Measurements from ENCODE around the gene ANKRD33B. TPM values are rescaled to one million over a fixed set of nuclear protein-coding genes. Genes with fewer than 3 reads are reported as not detected.

The ANKRD33B gene
- total RNA-seq, 2 experiments from 2014 or later = 22.9 to 23.2 TPM

DNA sequence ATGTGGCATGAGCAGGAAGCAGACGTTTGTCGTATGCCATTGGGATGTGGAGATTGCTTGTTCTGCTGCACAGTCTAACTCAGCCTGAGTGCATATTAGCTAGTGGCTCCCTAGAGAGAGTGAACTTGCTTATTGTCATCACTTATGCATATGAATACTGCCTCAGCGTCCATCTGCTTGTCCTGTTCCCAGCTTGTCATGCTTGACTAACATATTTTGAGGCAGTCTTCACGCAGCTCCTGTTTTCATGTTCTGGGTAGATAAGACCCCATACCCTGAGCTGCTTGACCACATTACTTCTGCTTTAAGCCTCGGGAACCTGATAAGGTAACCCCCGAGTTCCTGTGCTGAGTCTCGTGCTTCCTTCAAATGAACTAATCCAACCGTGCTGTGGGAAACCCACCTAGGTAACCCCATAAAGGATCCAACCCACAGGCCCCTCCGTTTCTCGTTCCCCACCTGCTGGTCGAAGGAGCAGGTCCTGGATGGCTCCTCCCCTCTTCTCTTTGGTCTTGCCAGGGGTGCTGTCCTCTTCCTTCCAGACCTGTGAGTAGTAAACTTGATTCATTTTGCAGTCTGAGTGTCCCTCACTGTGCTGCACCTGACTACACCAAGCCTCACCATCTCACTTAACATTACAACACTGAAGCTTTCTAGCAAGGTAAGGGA is 25.0 kb downstream of the ANKRD33B start:
- ChIA-PET POLR2A (no interaction called here), CTCF (interaction anchor here (1.2 kb wide), 1 partner anchor 20 kb away, joined by 3 read pairs; no protein-coding TSS in a partner anchor)

DNA sequence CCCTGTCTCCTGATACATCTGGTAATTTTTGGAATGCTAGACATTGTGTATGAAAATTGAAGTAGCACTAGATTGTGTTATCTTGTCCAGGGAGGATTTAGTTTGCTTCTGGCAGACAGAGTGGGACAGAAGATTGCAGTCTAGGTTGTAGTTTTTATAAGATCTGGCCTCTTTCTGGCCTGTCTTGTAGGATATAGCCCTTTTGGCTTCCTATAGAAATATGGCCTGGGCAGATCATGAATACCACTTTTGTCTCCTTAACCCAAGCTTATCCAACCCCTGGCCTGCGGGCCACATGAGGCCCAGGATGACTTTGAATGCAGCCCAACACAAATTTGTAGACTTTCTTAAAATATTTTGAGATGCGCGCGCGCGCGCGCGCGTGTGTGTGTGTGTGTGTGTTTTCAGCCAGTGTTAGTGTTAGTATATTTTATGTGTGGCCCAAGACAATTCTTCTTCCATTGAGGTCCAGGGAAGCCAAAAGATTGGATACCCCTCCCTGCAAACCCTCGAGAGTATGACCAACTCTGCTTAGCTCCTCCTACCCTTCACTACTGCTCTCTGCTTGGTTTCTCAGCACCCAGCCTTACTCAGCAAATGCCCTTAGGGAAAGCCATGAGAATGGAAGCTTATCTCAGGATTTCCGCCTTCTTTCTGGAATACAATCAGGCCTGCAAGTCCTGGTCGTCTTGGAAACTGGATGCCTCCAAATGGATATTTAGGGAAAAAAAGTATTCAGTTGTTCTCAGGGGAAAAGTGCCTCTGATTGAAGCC is 26.5 kb downstream of the ANKRD33B start:
- ChIA-PET POLR2A (no interaction called here), CTCF (interaction anchor here (0.5 to 1.1 kb wide), 2 partner anchors 12 to 233 kb away, joined by 4 read pairs; no protein-coding TSS in a partner anchor)

DNA sequence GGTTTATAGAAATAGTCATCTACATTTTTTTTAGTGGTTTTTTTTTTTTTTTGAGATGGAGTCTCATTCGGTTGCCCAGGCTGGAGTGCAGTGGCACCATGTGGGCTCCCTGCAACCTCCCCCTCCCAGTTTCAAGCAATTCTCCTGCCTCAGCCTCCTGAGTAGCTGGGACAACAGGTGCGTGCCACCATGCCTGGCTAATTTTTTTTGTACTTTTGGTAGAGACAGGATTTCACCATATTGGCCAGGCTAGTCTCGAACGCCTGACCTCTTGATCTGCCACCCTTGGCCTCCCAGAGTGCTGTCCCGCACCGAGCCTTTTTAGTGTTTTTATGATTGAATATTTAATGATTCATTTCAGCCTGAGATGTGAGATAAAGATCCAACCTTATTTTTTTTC is 27.3 kb downstream of the ANKRD33B start:
- CTCF ChIA-PET = no interaction called here

DNA sequence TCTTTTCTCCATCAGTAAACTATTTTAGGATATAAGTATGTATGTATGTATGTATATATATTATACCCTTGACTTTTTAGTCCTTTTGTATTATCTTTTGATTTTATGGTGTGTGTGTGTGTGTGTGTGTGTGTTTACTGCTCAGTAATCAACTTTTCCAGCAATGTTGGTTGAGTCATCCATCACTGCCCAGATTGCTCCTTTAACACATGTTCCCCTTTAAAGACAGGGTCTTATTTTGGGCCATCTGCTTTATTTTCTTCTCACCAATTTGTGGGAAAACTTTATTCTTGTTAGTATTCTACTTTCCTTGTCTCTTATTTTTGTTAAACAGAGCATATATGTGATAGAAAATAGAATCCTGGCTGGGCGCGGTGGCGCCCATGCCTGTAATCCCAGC is 28.1 kb downstream of the ANKRD33B start:
- POLR2A ChIA-PET = interaction anchor here (0.7 kb wide), 1 partner anchor 108 kb away, joined by 3 read pairs; no protein-coding TSS in a partner anchor
- CTCF ChIA-PET = no interaction called here

More for the DNA sequence above, 27.3 kb downstream of the ANKRD33B start:
- POLR2A ChIA-PET = no interaction called here

DNA sequence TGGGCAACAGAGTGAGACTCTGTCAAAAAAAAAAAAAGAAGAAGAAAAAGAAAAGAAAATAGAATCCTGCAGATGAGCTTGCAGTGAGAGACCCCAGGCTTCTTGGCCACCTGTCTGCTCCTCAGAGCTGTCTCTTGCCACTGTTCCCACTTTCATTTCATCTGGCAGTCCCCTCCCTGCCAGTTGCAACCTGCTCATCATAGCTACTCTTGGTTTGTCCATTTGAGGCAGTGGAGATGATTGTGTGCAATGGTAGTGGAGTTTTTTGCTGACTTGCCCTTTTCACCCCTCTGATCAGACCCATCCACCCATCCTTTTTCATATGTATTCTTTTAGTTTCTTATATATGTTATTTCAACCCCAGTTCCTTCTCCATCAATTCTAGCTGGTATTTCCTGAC is 28.7 kb downstream of the ANKRD33B start:
- ChIA-PET POLR2A (interaction anchor here (0.7 kb wide), 1 partner anchor 108 kb away, joined by 3 read pairs; no protein-coding TSS in a partner anchor), CTCF (no interaction called here)

DNA sequence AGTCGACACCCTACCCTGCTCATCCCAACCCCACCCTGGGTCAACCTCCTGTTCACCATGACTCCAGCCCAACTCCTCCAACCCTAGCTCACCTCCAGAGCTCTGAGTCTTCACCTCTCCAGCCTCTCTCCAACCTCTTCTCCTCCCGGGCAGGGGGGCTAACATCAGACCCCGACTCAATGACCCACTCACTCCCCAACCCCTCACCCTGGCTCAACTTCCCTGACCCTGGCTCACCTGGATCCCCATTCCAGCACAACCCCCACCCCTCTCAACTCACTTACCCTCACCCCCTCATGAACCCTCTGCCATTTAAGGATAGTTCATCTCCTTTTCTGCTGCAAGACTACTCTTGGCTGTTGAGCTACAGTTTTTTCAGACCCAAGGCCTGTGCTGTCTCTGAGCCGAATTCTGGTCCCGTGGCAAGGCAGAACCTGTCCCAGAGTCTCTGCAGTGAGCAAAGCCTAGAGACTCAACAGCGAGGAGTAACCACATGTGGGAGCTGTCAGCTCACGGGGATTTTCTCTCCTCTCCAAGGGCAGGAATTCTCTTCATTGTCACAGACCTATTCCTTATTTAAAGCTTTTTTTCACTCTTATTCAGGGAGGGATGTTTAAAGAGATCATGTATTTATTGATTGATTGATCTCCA is 29.8 kb downstream of the ANKRD33B start:
- CTCF ChIA-PET = no interaction called here
- POLR2A ChIA-PET = interaction anchor here (0.6 to 0.7 kb wide), 2 partner anchors 14 to 34 kb away, joined by 6 to 11 read pairs; no protein-coding TSS in a partner anchor

DNA sequence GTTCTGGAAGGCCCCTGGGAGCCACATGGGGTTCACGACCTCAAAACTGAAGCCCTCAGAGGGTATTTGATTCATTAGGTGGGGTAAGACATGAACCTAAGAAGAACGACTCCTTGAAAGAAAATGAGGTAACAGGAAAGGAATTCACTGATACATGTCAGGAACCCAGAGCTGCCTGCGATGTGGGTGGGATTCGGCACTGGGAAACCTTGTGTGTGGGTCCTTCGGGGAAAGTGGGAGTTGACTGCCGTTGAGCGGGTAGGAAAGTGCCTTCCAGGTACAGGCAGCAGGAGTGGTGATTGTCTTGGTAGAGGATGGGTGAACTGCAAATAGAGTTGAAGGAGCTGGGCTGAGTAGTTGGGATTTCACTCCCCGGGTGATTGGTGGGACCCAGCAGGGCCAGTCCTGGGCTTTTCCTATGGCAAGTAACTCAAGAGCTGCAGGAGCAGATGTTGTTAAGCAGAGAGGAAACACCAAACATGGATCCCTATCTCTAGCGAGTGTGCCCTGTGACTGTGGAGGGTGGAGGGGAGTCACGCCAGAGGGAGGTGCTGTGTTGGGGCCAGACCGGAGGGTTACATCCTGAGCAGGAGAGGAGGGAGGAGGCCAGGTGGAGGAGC is 30.8 kb downstream of the ANKRD33B start:
- ChIA-PET POLR2A (no interaction called here), CTCF (no interaction called here)

DNA sequence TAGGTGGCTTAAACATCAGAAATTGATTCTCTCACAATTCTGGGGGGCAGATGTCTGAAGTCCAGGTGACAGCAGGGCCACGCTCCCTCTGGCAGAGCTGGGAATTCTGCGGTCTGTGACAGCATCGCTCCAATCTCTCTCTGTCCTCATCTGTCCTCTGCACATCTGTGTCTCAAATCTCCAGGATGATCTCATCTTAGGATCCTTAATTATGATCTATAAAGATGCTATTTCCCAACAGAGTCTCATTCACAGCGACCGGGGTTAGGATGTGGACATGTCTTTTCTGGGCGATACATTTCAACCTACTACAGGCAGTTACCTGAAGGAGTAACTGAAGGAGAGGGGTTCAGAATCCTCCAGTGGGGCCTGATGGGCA is 31.4 kb downstream of the ANKRD33B start:
- POLR2A ChIA-PET = no interaction called here
- CTCF ChIA-PET = no interaction called here

DNA sequence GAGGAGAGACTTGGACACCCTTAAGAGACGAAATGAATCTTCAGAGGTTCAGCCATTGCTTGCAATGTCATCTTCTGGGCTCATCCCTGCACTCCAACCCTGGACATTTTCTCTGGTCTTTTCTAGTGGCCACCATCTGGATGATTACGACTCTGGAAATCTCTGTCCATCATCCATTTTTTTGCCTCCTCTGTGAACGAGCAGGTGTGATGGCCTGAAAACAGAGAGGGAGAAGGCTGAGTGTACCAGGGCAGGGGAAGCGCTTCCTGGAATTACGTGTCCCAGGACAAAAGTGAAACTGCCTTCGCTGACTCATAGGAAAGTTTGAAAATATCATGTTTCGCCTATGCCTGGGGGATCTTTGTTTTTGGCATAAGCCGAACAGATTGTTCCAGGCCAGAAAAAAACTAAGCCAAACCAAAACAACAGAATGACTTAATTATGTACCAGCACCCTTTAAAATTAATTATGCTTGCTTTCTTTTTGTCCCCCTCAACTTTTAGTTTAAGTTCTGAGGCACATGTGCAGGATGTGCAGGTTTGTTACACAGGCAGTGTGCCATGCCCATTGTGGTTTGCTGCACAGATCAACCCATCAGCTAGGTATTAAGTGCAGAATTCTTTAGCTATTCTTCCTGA is 31.9 kb downstream of the ANKRD33B start:
- ChIA-PET POLR2A (interaction anchor here (0.8 kb wide), 1 partner anchor 37 kb away, joined by 3 read pairs; no protein-coding TSS in a partner anchor), CTCF (no interaction called here)

DNA sequence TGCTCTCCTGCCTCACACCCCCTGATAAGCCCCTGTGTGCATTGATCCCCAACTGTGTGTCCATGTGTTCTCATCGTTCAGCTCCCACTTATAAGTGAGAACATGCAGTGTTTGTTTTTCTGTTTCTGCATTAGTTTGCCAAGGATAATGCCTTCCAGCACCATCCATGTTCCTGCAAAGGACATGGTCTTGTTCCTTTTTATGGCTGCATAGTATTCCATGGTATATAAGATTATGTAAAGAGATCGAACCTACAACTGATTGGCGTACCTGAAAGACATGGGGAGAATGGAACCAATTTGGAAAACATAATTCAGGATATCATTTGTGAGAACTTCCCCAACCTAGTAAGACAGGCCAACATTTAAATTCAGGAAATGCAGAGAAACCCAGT is 32.4 kb downstream of the ANKRD33B start:
- POLR2A ChIA-PET = interaction anchor here (0.8 kb wide), 1 partner anchor 36 kb away, joined by 3 read pairs; no protein-coding TSS in a partner anchor
- CTCF ChIA-PET = no interaction called here

DNA sequence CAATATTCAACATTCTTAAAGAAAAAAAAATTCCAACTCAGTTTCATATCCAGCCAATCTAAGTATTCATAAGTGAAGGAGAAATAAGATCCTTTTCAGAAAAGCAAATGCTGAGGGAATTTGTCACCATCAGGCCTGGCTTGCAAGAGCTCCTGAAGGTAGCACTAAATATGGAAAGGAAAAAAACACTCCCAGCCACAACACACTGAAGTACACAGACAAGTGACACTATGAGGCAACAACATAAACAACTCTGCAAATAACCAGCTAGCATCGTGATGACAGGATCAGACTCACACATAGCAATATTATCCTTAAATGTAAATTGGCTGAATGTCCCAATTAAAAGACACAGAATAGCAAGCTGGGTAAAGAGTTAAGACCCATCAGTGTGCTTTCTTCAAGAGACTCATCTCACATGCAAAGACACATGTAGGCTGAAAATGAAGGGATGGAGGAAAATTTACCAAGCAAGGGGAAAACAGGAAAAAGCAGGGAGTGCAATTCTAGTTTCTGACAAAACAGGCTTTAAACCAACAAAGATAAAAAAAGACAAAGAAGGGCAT is 33.1 kb downstream of the ANKRD33B start:
- ChIA-PET POLR2A (interaction anchor here (0.8 kb wide), 1 partner anchor 35 kb away, joined by 3 read pairs; no protein-coding TSS in a partner anchor), CTCF (interaction anchor here (0.5 kb wide), 1 partner anchor 47 kb away, joined by 3 read pairs; no protein-coding TSS in a partner anchor)

DNA sequence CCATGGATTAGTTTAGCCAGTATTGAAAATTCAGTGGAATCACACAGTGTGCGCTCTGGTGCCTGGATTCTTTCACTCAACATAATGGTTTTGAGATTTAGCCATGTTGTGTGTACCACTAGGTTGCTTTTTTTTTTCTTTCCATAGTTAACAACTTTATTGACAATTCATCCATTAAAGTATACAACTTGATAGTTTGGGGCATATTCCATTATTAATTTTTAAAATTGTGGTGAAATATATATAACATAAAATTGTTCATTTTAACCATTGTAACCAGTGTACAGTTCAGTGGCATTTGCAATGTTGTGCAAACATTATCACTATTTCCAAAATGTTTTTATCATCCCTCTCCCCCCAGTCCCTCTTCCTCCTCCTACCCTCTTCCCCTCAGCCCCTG is 35.2 kb downstream of the ANKRD33B start:
- POLR2A ChIA-PET = no interaction called here
- CTCF ChIA-PET = no interaction called here

DNA sequence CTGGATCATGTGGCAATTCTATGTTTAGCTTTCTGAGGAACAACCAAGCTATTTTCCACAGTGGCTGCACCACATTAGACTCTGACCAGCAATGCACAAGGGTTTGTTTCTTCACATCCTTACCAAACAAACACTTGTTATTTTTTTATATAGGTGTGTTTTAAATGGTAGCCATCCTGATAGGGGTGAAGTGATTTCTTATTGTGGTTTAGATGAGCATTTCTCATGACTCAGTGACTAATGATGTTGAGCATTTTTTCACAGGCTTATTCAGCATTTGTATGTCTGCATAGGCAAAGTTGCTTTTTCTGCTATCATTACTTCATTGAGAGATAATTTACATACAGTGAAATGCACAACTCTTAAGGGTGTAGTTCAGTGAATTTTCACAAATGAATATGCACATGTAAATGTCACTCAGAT is 36.0 kb downstream of the ANKRD33B start:
- POLR2A ChIA-PET = no interaction called here
- CTCF ChIA-PET = no interaction called here

DNA sequence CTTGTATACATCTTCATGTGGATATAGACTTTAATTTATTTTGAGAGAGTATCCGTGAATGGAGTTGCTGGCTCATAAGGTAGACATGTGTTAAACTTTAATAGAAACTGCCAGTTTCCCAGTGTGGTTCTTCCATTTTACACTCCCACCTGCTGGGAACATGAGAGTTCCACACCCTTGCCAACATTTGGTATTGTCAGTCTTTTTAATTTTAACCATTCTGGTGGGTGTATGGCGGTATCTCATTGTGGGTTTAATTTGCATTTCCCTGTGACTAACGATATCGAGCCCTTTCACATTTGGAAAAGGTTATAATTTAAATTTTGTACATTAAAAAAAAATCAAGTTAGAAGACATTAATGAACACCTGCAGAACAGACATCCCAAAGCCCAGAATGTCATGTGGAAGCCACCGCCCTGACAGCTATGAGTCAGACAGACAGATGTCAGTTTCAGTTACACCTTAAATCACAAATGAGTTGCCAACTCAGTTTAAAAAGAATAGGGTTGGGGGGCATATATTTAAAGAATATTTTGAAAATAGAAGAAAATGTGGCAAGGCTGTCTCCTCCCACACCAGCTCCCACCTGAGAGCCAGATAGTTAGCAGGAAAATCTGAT is 36.9 kb downstream of the ANKRD33B start:
- CTCF ChIA-PET = no interaction called here
- POLR2A ChIA-PET = no interaction called here

DNA sequence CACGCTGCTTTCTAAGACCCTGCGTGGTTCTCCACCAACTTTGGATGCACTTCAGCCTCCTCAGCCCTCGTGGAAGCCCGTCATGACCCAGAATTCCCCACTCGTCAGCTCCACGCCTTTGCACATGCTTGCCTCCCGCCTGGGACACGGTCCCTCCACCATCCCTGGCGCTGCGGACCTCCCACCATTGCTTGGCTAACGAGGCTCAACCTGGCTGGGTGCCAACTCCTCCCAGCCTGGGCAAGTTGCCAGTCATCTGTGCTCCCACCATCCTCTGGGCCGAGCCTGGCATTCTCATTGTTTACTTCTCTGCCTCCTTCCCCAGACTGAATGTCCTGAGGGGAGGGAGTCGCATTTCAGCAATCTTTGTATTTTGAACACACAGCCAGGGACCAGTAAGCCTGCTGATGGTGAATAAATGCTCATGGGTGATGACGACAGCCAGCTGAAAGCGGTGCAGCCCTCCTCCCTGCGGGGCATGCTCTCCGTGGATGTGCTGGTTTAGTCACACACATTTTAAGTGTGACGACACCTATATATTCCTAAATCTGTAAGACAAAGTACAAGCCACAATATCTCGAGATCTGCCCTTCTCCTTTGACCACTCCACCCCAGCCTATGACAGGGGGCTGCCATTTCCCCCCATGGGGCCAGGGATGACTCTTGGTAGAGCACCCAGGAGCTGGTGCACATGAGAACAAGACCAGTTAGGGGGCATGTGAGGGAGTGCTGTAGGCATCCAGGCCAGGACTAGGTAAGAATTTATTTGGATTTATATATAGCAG is 37.6 kb downstream of the ANKRD33B start:
- ChIA-PET CTCF (no interaction called here), POLR2A (no interaction called here)

DNA sequence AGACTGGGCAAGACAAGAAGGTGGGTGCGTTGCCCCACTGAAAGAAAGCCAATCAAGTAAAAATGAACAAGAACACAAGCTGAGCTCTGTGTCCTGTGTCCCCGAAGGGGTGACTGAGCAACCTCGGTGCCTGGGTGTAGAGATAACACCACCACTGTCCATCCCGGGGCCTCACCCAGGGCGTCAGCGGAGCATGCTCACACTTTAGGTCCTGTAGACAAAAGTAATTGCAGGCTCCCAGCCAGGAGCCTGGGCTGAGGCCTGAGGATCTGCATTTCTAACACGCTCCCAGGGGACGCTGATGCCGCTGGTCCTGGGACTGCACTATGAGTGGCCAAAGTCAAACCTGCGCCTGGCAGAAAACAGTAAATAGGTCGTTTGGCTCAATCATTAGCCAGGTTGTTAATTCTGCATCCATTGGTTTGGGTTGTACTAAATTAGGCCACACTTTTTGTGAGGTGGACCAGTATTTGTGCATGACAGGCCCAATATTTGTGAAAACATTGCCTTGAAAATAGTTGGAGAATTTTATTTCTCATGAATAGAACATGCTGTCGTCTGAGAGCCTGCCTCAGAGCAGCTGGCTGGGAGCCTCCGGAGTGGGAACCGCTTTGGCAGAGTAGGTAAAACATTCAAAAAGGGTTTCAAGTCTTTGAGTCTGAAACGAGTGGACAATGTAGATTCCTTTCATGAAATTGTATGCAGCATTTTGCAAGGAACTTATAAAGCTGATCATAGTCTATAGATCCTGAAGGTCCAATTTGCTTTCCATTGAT is 38.3 kb downstream of the ANKRD33B start:
- ChIA-PET CTCF (interaction anchor here (0.9 kb wide), 1 partner anchor 26 kb away, joined by 3 read pairs; no protein-coding TSS in a partner anchor), POLR2A (no interaction called here)

DNA sequence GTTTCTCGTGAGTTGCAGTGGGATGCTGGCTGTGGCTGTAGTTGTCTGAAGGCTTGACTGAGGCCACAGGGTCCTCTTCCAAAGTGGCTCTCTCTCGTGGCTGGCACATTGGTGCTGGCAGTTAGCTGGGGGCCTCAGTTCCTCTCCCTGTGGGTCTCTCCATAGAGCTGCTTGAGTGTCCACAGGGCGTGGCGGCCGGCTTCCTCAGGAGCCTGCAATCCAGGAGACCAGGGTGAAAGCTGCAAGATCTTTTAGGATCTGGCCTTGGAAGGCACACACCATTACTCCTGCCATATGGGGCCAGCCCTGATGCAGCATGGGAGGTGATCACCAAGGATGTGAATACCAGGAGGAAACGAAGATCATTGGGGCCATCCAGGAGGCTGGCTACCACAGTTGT is 41.1 kb downstream of the ANKRD33B start:
- ChIA-PET POLR2A (no interaction called here), CTCF (no interaction called here)

All from activated CD8-positive, alpha-beta memory T cell treated with anti-CD3 and anti-CD28 coated beads for 36 hours (primary cell).